Prostate gland (tissue), 2 donors: ENCODE data around the gene VPS26C. TPM values are rescaled to one million over a fixed set of nuclear protein-coding genes. Genes with fewer than 3 reads are reported as not detected.

Source experiments
- DNase-seq: peaks from one replicate; pipeline ENCODE4 v3.0.0-alpha.2; 2019; ENCODE audit warnings: low spot score
- H3K27ac ChIP-seq, 2 donors: fragments of 200-600 bp; sonication (generic); 2 replicates each; pipeline ENCODE4 v1.5.1; 2017 to 2019
- H3K27me3 ChIP-seq: fragments of 200-600 bp; sonication (generic); replicated peaks from 2 replicates; pipeline ENCODE4 v1.5.1; 2019; ENCODE audit not compliant: insufficient read depth
- H3K36me3 ChIP-seq, 2 donors: fragments of 200-600 bp; sonication (generic); 1 replicate in 1 of 2; 2 replicates in 1 of 2; pipeline versions ENCODE4 v1.5.1 to v1.8.1; 2017 to 2019
- H3K4me1 ChIP-seq: fragments of 200-600 bp; sonication (generic); replicated peaks from 2 replicates; pipeline ENCODE4 v1.5.1; 2019
- H3K4me3 ChIP-seq, 2 donors: fragments of 200-600 bp; sonication (generic); 2 replicates each; pipeline ENCODE4 v1.5.1; 2017 to 2019
- H3K9me3 ChIP-seq: fragments of 200-600 bp; sonication (generic); 2 replicates; pipeline ENCODE4 v1.5.1; 2017
- POLR2A ChIP-seq: fragments of 450-650 bp; IDR thresholded peaks from one replicate; pipeline ENCODE4 v1.6.1; 2016; ENCODE audit warnings: antibody characterized with exemption, mild to moderate bottlenecking
- POLR2AphosphoS5 ChIP-seq: sonication (generic); formaldehyde crosslinking; IDR thresholded peaks from one replicate; pipeline ENCODE4 v1.6.1; 2017; ENCODE audit warnings: antibody characterized with exemption
- WGBS: methylation state at CpG from one replicate; pipeline ENCODE4 v1.1.5; 2018; 5-methylcytosine and 5-hydroxymethylcytosine counted together
- intact Hi-C: fragments of 100-400 bp; cut with DNase I; formaldehyde crosslinking; loops from one replicate; pipeline ENCODE4 v1.14.2; 2022
- total RNA-seq, 2 donors: library from RNA; depleted of rRNA; stranded (reverse); fragments of >200 nt; gene quantifications; one replicate each; pipeline ENCODE4 v1.1.0, GENCODE V29; 2016
- TF ChIP-seq, protein P1 (sequence below), 4 experiments: fragments of 200-600 bp in 2 of 4; fragments of 450-650 bp in 2 of 4; sonication (generic) in 2 of 4; IDR thresholded peaks; 1 replicate in 3 of 4; 2 replicates in 1 of 4; pipeline ENCODE4 v1.5.1; 2016 to 2019; ENCODE audit warnings: antibody characterized with exemption in 4 of 4, mild to moderate bottlenecking in 2 of 4, moderate library complexity in 2 of 4

VPS26C gene
- total RNA-seq, 2 donors from 2014 or later = 36.8 to 46.1 TPM

DNA sequence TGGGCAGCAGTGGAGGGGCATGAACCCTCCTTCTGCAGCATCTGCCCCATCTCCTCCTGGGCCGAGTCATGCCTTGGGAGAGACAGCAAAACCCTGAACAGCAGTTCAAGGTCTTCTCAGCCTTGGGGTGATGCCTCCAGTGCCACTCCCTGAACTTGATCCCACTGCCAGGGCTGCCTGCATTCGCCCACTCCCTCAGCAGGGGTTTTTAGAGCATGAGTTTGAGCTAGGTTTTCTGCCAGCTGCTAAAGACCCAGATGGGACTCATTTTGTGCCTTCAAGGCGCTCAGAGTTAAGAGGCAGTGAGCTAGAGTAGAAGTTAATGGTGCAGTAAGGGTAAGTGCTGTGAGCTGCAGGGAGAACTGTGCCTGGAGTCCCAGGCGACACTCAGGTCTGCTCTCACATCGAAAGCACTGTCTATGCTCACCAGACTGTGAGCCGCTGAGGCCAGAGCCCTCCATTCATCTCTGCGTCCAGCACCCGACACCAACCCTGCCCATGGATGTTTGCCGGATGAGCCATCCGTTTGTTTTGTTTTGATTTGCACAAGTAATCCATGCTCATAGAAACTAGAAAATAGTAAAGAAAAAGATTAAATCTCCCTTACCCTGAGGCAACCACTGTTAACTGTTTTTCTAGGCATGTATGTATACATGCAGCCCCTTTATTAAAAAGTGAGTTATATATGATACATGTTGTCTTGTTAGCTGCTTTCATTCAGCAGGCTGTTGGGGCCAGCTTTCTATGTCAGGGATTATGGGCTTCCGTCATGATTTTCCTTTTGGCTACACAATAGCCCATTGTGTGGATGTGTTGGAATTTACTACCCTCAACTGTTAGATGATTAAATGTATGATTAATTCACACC lies 67.8 kb downstream of the VPS26C start:
- no peaks in the 10 kb centered on the region for H3K4me1 ChIP-seq
- peaks cover 0 to 2% of the 10 kb centered on the region in 2 donors for H3K36me3 ChIP-seq
- H3K9me3 ChIP-seq = no peaks in the 10 kb centered on the region
- H3K27ac ChIP-seq = no peak overlapping the region
- WGBS = 69% methylated on average over 11 of the region's 11 CpGs
- TF ChIP-seq POLR2AphosphoS5 (no peak), POLR2A (no peak)
- TF ChIP-seq, protein P1, sequence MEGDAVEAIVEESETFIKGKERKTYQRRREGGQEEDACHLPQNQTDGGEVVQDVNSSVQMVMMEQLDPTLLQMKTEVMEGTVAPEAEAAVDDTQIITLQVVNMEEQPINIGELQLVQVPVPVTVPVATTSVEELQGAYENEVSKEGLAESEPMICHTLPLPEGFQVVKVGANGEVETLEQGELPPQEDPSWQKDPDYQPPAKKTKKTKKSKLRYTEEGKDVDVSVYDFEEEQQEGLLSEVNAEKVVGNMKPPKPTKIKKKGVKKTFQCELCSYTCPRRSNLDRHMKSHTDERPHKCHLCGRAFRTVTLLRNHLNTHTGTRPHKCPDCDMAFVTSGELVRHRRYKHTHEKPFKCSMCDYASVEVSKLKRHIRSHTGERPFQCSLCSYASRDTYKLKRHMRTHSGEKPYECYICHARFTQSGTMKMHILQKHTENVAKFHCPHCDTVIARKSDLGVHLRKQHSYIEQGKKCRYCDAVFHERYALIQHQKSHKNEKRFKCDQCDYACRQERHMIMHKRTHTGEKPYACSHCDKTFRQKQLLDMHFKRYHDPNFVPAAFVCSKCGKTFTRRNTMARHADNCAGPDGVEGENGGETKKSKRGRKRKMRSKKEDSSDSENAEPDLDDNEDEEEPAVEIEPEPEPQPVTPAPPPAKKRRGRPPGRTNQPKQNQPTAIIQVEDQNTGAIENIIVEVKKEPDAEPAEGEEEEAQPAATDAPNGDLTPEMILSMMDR (IDR thresholded peaks at IDR 0.05) = no peak
- no peak for DNase-seq
- no peaks in the 10 kb centered on the region for H3K27me3 ChIP-seq
- H3K4me3 ChIP-seq = no peak overlapping the region
- intact Hi-C loops = no loop called here

GRCh38 chr21:37197746-37198145 lies 69.4 kb downstream of the VPS26C start:
- no peak for TF ChIP-seq POLR2A
- no peak for TF ChIP-seq POLR2AphosphoS5
- TF ChIP-seq, protein P1 (IDR thresholded peaks at IDR 0.05) = no peak
- DNase-seq = no peak
- intact Hi-C loops = no loop called here
- Histone ChIP-seq H3K4me1 (no peaks in the 10 kb centered on the region), H3K36me3 (peaks cover 0 to 2% of the 10 kb centered on the region in 2 donors), H3K4me3 (no peak overlapping the region), H3K27ac (no peak overlapping the region), H3K27me3 (no peaks in the 10 kb centered on the region), H3K9me3 (no peaks in the 10 kb centered on the region)
- 95% methylated on average over 4 of the region's 4 CpGs for WGBS

DNA sequence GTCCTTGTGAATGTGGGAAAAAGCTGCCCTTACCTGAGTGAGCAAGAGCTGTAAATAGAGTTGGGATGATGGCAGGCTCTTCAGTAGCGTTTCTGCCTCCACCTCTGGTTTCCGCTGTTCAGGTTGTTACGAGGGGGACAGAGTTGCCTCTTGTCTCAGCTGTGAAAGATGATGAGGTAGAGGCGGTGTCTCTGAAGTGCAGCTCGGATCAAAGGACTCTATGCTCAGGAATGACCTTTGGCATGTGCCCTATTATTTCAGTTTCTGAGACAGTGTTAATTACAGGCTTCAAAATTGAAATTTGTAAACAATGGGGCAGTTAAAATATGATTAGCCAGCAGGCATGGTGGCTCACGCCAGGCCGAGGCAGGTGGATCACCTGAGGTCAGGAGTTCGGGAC lies 70.3 kb downstream of the VPS26C start:
- no peak overlapping the region for H3K27ac ChIP-seq
- H3K4me3 ChIP-seq = no peak overlapping the region
- TF ChIP-seq POLR2A (no peak), POLR2AphosphoS5 (no peak)
- TF ChIP-seq, protein P1 (IDR thresholded peaks at IDR 0.05) = no peak
- no peak for DNase-seq
- H3K27me3 ChIP-seq = no peaks in the 10 kb centered on the region
- WGBS = 89% methylated on average over 8 of the region's 8 CpGs
- H3K4me1 ChIP-seq = no peaks in the 10 kb centered on the region
- intact Hi-C loops = no loop called here
- H3K36me3 ChIP-seq = peaks cover 0 to 5% of the 10 kb centered on the region in 2 donors
- H3K9me3 ChIP-seq = no peaks in the 10 kb centered on the region

- WGBS = 92% methylated on average over 15 of the region's 15 CpGs
- no peak overlapping the region for H3K27ac ChIP-seq
- no peak overlapping the region for H3K4me3 ChIP-seq
- H3K27me3 ChIP-seq = no peaks in the 10 kb centered on the region
- peaks cover 0 to 5% of the 10 kb centered on the region in 2 donors for H3K36me3 ChIP-seq
- intact Hi-C loops = no loop called here
- DNase-seq = no peak
- H3K4me1 ChIP-seq = no peaks in the 10 kb centered on the region
- TF ChIP-seq POLR2AphosphoS5 = no peak
- TF ChIP-seq, protein P1 (IDR thresholded peaks at IDR 0.05) = no peak
- TF ChIP-seq POLR2A = no peak
- no peaks in the 10 kb centered on the region for H3K9me3 ChIP-seq
Observed at GRCh38 chr21:37195610-37196009, 71.5 kb downstream of the VPS26C start.

- Histone ChIP-seq H3K36me3 (peaks cover 0 to 5% of the 10 kb centered on the region in 2 donors), H3K27me3 (no peaks in the 10 kb centered on the region), H3K9me3 (no peaks in the 10 kb centered on the region), H3K4me1 (no peaks in the 10 kb centered on the region), H3K4me3 (no peak overlapping the region), H3K27ac (no peak overlapping the region)
- intact Hi-C loops = no loop called here
- no peak for DNase-seq
- WGBS = 67% methylated on average over 3 of the region's 3 CpGs
- TF ChIP-seq POLR2A (no peak), POLR2AphosphoS5 (no peak)
- TF ChIP-seq, protein P1 (IDR thresholded peaks at IDR 0.05) = no peak
Observed at GRCh38 chr21:37195059-37195458, 72.1 kb downstream of the VPS26C start.
